Smooth muscle cell (in vitro differentiated cells): ENCODE measurements around the gene OR1D2. TPM values are rescaled to one million over a fixed set of nuclear protein-coding genes. Genes with fewer than 3 reads are reported as not detected.

Source experiments
- DNase-seq: peaks from one replicate; lab custom pipeline; 2025; ENCODE audit not compliant: unreplicated experiment; lab: John Stamatoyannopoulos, UW
- H2AFZ ChIP-seq: fragments of 200-600 bp; sonication (generic); 2 replicates; pipeline ENCODE4 v1.6.0; 2016; ENCODE audit warnings: antibody characterized with exemption, low read depth, mild to moderate bottlenecking
- H3F3A ChIP-seq: fragments of 200-600 bp; sonication (generic); 2 replicates; pipeline ENCODE4 v1.6.0; 2017; ENCODE audit warnings: antibody characterized with exemption, low read depth
- H3K27ac ChIP-seq: fragments of 200-600 bp; sonication (generic); 2 replicates; pipeline ENCODE4 v1.5.1; 2016; ENCODE audit warnings: low read depth, mild to moderate bottlenecking
- H3K27me3 ChIP-seq: fragments of 200-600 bp; sonication (generic); 2 replicates; pipeline ENCODE4 v1.6.1; 2016; ENCODE audit warnings: low read depth, mild to moderate bottlenecking
- H3K36me3 ChIP-seq: fragments of 200-600 bp; sonication (generic); 2 replicates; pipeline ENCODE4 v1.5.1; 2016; ENCODE audit warnings: low read depth
- H3K4me1 ChIP-seq: fragments of 200-600 bp; sonication (generic); 2 replicates; pipeline ENCODE4 v1.5.1; 2016; ENCODE audit warnings: low read depth
- H3K4me2 ChIP-seq: fragments of 200-600 bp; sonication (generic); 2 replicates; pipeline ENCODE4 v1.6.0; 2016; ENCODE audit warnings: mild to moderate bottlenecking
- H3K4me3 ChIP-seq: fragments of 200-600 bp; sonication (generic); 2 replicates; pipeline ENCODE4 v1.5.1; 2016; ENCODE audit warnings: mild to moderate bottlenecking
- H3K79me2 ChIP-seq: fragments of 200-600 bp; sonication (generic); 2 replicates; pipeline ENCODE4 v1.6.0; 2016; ENCODE audit warnings: low read depth, mild to moderate bottlenecking
- H3K9ac ChIP-seq: fragments of 200-600 bp; sonication (generic); 2 replicates; pipeline ENCODE4 v1.6.0; 2016; ENCODE audit warnings: low read depth
- H3K9me3 ChIP-seq: fragments of 200-600 bp; sonication (generic); replicated peaks from 2 replicates; pipeline ENCODE4 v1.5.1; 2016; ENCODE audit warnings: low read depth
- H4K20me1 ChIP-seq: fragments of 200-600 bp; sonication (generic); 2 replicates; pipeline ENCODE4 v1.6.0; 2016; ENCODE audit warnings: low read depth
- CTCF ChIP-seq: fragments of 200-600 bp; sonication (generic); IDR thresholded peaks from 2 replicates; pipeline ENCODE4 v1.5.1; 2017; ENCODE audit warnings: borderline replicate concordance, mild to moderate bottlenecking, antibody characterized with exemption; ENCODE audit not compliant: insufficient read depth, poor library complexity, severe bottlenecking
- WGBS: methylation state at CpG from one replicate; pipeline ENCODE4 v1.1.7; 2016; ENCODE audit warnings: low lambda C conversion rate; 5-methylcytosine and 5-hydroxymethylcytosine counted together
- polyA plus RNA-seq: library from polyadenylated mRNA; unstranded; fragments of >200 nt; fragmentation: Nextera tagmentation; extraction: Ambion mirVana; gene quantifications from 2 replicates; pipeline ENCODE4 v1.2.1, GENCODE V29; 2016
- total RNA-seq: library from RNA; depleted of rRNA; stranded (reverse); fragments of >200 nt; gene quantifications from 2 replicates; pipeline ENCODE4 v1.2.3, GENCODE V29; 2014

Gene OR1D2
- total and polyA plus RNA-seq, 2 experiments from 2014 or later = not detected

- no peak for DNase-seq
- H3F3A ChIP-seq = no peaks in the 10 kb centered on the region
- no peak overlapping the region for H3K27ac ChIP-seq
- no peaks in the 10 kb centered on the region for H3K36me3 ChIP-seq
- H2AFZ ChIP-seq = no peak overlapping the region
- H3K79me2 ChIP-seq = no peaks in the 10 kb centered on the region
- H3K9ac ChIP-seq = no peak overlapping the region
- H4K20me1 ChIP-seq = no peaks in the 10 kb centered on the region
- TF ChIP-seq CTCF = peak; percentile 14
- no peaks in the 10 kb centered on the region for H3K9me3 ChIP-seq
- 54% methylated on average over 11 of the region's 11 CpGs for WGBS
- no peak overlapping the region for H3K4me3 ChIP-seq
- no peaks in the 10 kb centered on the region for H3K4me1 ChIP-seq
- no peak overlapping the region for H3K4me2 ChIP-seq
- no peaks in the 10 kb centered on the region for H3K27me3 ChIP-seq
These were observed 60.4 kb downstream of the OR1D2 start for GRCh38 chr17:3043737-3044365.

- 88% methylated on average over 5 of the region's 5 CpGs for WGBS
- no peak for TF ChIP-seq CTCF
- Histone ChIP-seq H2AFZ (no peak overlapping the region), H3K4me3 (no peak overlapping the region), H3K4me1 (no peaks in the 10 kb centered on the region), H3K27me3 (no peaks in the 10 kb centered on the region), H3K36me3 (no peaks in the 10 kb centered on the region), H3K27ac (no peak overlapping the region), H4K20me1 (no peaks in the 10 kb centered on the region), H3K79me2 (no peaks in the 10 kb centered on the region), H3K9me3 (no peaks in the 10 kb centered on the region), H3K9ac (no peak overlapping the region), H3K4me2 (no peak overlapping the region), H3F3A (no peaks in the 10 kb centered on the region)
- DNase-seq = no peak
These were observed 63.3 kb downstream of the OR1D2 start for GRCh38 chr17:3040882-3041281.

DNA sequence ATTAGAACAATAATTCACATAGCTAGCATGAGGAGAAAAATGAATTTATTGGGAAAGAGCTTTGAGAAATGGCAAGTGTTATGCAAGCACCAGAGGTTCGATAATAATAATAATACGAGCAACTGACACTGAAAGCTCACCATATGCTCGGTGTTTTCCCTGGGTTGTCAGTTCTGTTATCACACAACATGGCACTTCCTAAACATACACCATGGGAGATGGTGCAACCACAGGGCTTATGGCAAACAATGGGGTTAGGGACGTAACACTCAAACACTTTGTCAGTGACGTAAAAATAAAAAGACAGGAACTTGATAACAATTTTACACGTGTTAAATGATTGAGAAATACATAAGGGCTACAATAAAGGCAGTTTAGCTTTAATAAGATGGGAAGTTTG lies 64.5 kb downstream of the OR1D2 start:
- no peak overlapping the region for H2AFZ ChIP-seq
- no peak overlapping the region for H3K4me3 ChIP-seq
- no peak for TF ChIP-seq CTCF
- H3K79me2 ChIP-seq = no peaks in the 10 kb centered on the region
- no peak for DNase-seq
- H3K4me1 ChIP-seq = no peaks in the 10 kb centered on the region
- no peaks in the 10 kb centered on the region for H3K27me3 ChIP-seq
- H3K9me3 ChIP-seq = no peaks in the 10 kb centered on the region
- H3F3A ChIP-seq = no peaks in the 10 kb centered on the region
- H3K36me3 ChIP-seq = no peaks in the 10 kb centered on the region
- H3K9ac ChIP-seq = no peak overlapping the region
- H3K4me2 ChIP-seq = no peak overlapping the region
- H3K27ac ChIP-seq = no peak overlapping the region
- 80% methylated on average over 6 of the region's 6 CpGs for WGBS
- no peaks in the 10 kb centered on the region for H4K20me1 ChIP-seq

- no peaks in the 10 kb centered on the region for H3K9me3 ChIP-seq
- H3K79me2 ChIP-seq = no peaks in the 10 kb centered on the region
- no peak overlapping the region for H2AFZ ChIP-seq
- WGBS = 66% methylated on average over 5 of the region's 5 CpGs
- H3K36me3 ChIP-seq = no peaks in the 10 kb centered on the region
- no peaks in the 10 kb centered on the region for H3K4me1 ChIP-seq
- H3K27me3 ChIP-seq = no peaks in the 10 kb centered on the region
- H3K4me2 ChIP-seq = no peak overlapping the region
- no peaks in the 10 kb centered on the region for H3F3A ChIP-seq
- no peak overlapping the region for H3K4me3 ChIP-seq
- TF ChIP-seq CTCF = no peak
- no peak for DNase-seq
- H3K27ac ChIP-seq = no peak overlapping the region
- no peak overlapping the region for H3K9ac ChIP-seq
- no peaks in the 10 kb centered on the region for H4K20me1 ChIP-seq
These were observed 65.3 kb downstream of the OR1D2 start for GRCh38 chr17:3038941-3039340.
